ENCODE results near the gene ALS2CL. TPM values are rescaled to one million over a fixed set of nuclear protein-coding genes. Genes with fewer than 3 reads are reported as not detected.
"Not testable (repeated sequence)": the region's sequence is repeated elsewhere in the genome, so short reads cannot be mapped to it uniquely, and the experiment has no call there.

The ALS2CL gene
- total RNA-seq, 1 donor from 2014 or later: 13.5 TPM

GRCh38 chr3:46705751-46706552 is 12.5 kb upstream of the ALS2CL start:
- H3K4me3 ChIP-seq (ENCODE audit: insufficient read depth, low read depth, low read length): no peak overlapping the region
- no peaks in the 10 kb centered on the region for H4K20me1 ChIP-seq (ENCODE audit: insufficient read depth, low read length)
- H3K27ac Mint-ChIP-seq (ENCODE audit: unreplicated experiment): no peak overlapping the region
- H3K36me3 Mint-ChIP-seq (ENCODE audit: low read depth, unreplicated experiment): no peaks in the 10 kb centered on the region
- H3K36me3 ChIP-seq (ENCODE audit: insufficient read depth, low read length): no peaks in the 10 kb centered on the region
- peak; percentile 7 for TF ChIP-seq CTCF (IDR thresholded peaks at IDR 0.05; ENCODE audit: insufficient read depth, low read depth, low read length)
- TF ChIP-seq EZH2 (IDR thresholded peaks at IDR 0.05; ENCODE audit: insufficient read depth, low read length): no peak
- H2AFZ ChIP-seq (ENCODE audit: low read depth, low read length): no peak overlapping the region
- H3K4me1 Mint-ChIP-seq (ENCODE audit: low read depth, unreplicated experiment): peaks cover 16% of the 10 kb centered on the region
- peak overlapping the region; percentile 40 for H3K4me3 Mint-ChIP-seq (ENCODE audit: unreplicated experiment)
- peaks cover 32% of the 10 kb centered on the region for H3K27me3 Mint-ChIP-seq (ENCODE audit: low read depth, unreplicated experiment)
- peak; percentile 40 for DNase-seq (ENCODE audit: low read depth)
- H3K27ac ChIP-seq (ENCODE audit: low read depth, low read length): no peak overlapping the region
- H3K79me2 ChIP-seq (ENCODE audit: insufficient read depth, low read length): no peaks in the 10 kb centered on the region
- FAIRE-seq: no peak
- peak overlapping the region; percentile 17 for H3K4me2 ChIP-seq (ENCODE audit: low read length)
- peaks cover 1% of the 10 kb centered on the region for H3K9me3 Mint-ChIP-seq (ENCODE audit: unreplicated experiment)
- H3K9me3 ChIP-seq (ENCODE audit: insufficient read depth, low read depth, low read length): no peaks in the 10 kb centered on the region
- peaks cover 8% of the 10 kb centered on the region for H3K4me1 ChIP-seq (ENCODE audit: insufficient read depth, low read length)
- peaks cover 14% of the 10 kb centered on the region for H3K27me3 ChIP-seq (ENCODE audit: insufficient read depth, low read length)
- no peak overlapping the region for H3K9ac ChIP-seq (ENCODE audit: low read length)

- H3K9ac ChIP-seq (ENCODE audit: low read length): no peak overlapping the region
- H3K4me1 ChIP-seq (ENCODE audit: insufficient read depth, low read length): peaks cover 8% of the 10 kb centered on the region
- no peak overlapping the region for H3K4me3 ChIP-seq (ENCODE audit: insufficient read depth, low read depth, low read length)
- H3K36me3 Mint-ChIP-seq (ENCODE audit: low read depth, unreplicated experiment): no peaks in the 10 kb centered on the region
- H3K9me3 Mint-ChIP-seq (ENCODE audit: unreplicated experiment): peaks cover 1% of the 10 kb centered on the region
- H3K4me3 Mint-ChIP-seq (ENCODE audit: unreplicated experiment): no peak overlapping the region
- peaks cover 14% of the 10 kb centered on the region for H3K27me3 ChIP-seq (ENCODE audit: insufficient read depth, low read length)
- H3K27ac Mint-ChIP-seq (ENCODE audit: unreplicated experiment): no peak overlapping the region
- no peaks in the 10 kb centered on the region for H3K9me3 ChIP-seq (ENCODE audit: insufficient read depth, low read depth, low read length)
- peaks cover 16% of the 10 kb centered on the region for H3K4me1 Mint-ChIP-seq (ENCODE audit: low read depth, unreplicated experiment)
- no peaks in the 10 kb centered on the region for H4K20me1 ChIP-seq (ENCODE audit: insufficient read depth, low read length)
- no peak for TF ChIP-seq EZH2 (IDR thresholded peaks at IDR 0.05; ENCODE audit: insufficient read depth, low read length)
- TF ChIP-seq CTCF (IDR thresholded peaks at IDR 0.05; ENCODE audit: insufficient read depth, low read depth, low read length): peak; percentile 96
- no peak for FAIRE-seq
- H3K4me2 ChIP-seq (ENCODE audit: low read length): no peak overlapping the region
- no peak overlapping the region for H3K27ac ChIP-seq (ENCODE audit: low read depth, low read length)
- peak; percentile 22 for DNase-seq (ENCODE audit: low read depth)
- H3K79me2 ChIP-seq (ENCODE audit: insufficient read depth, low read length): no peaks in the 10 kb centered on the region
- peaks cover 38% of the 10 kb centered on the region for H3K27me3 Mint-ChIP-seq (ENCODE audit: low read depth, unreplicated experiment)
- no peaks in the 10 kb centered on the region for H3K36me3 ChIP-seq (ENCODE audit: insufficient read depth, low read length)
- no peak overlapping the region for H2AFZ ChIP-seq (ENCODE audit: low read depth, low read length)
Observed at GRCh38 chr3:46705022-46705530, 11.6 kb upstream of the ALS2CL start.

- H2AFZ ChIP-seq (ENCODE audit: low read depth, low read length); H3K4me3 ChIP-seq (ENCODE audit: insufficient read depth, low read depth, low read length); H3K36me3 ChIP-seq (ENCODE audit: insufficient read depth, low read length); DNase-seq (ENCODE audit: low read depth); H3K4me2 ChIP-seq (ENCODE audit: low read length); H3K9ac ChIP-seq (ENCODE audit: low read length); H3K9me3 Mint-ChIP-seq (ENCODE audit: unreplicated experiment); H3K9me3 ChIP-seq (ENCODE audit: insufficient read depth, low read depth, low read length); H3K79me2 ChIP-seq (ENCODE audit: insufficient read depth, low read length); H3K27ac Mint-ChIP-seq (ENCODE audit: unreplicated experiment); H3K4me3 Mint-ChIP-seq (ENCODE audit: unreplicated experiment); H3K36me3 Mint-ChIP-seq (ENCODE audit: low read depth, unreplicated experiment); H4K20me1 ChIP-seq (ENCODE audit: insufficient read depth, low read length); H3K27ac ChIP-seq (ENCODE audit: low read depth, low read length); H3K4me1 ChIP-seq (ENCODE audit: insufficient read depth, low read length); FAIRE-seq: not testable (repeated sequence)
- Mint-ChIP-seq H3K27me3 (ENCODE audit: low read depth, unreplicated experiment) (peaks cover 32% of the 10 kb centered on the region), H3K4me1 (ENCODE audit: low read depth, unreplicated experiment) (peaks cover 16% of the 10 kb centered on the region)
- H3K27me3 ChIP-seq (ENCODE audit: insufficient read depth, low read length): peaks cover 18% of the 10 kb centered on the region
Observed at GRCh38 chr3:46704346-46704745, 10.9 kb upstream of the ALS2CL start.

All from astrocyte (in vitro differentiated cells and primary cell).